ENCODE measurements around the gene TMEM132C.

DNA sequence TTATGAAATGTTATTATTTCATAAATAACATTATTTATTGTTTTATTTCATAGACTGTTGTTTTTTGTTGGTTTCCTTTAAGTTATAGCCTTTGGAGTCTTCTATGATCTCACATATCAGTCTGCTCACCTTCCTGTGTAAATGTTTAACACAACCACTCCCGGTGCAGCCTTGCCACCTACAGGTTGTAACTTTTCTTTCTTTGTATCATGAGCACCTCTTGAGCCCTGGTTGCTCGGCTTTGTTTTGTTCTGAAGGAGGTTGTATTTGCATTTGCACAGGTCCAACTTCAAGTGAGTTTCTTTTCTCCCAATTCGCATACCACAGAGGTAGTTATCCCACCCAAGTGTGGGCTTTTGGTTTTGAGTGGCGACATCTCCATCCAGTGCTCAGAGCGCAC, 435.4 kb downstream of the TMEM132C start:
- TF ChIP-seq BRCA1 (IDR thresholded peaks at IDR 0.05; ENCODE audit: low read depth, low read length) (no peak), JUND (IDR thresholded peaks at IDR 0.05; ENCODE audit: low read length) (no peak)
